Panc1 (cell line): ENCODE measurements around the gene CAPN2.

Source experiments
- CTCF ChIP-seq: fragments of 450-650 bp; IDR thresholded peaks from 2 replicates; pipeline ENCODE4 v1.5.1; 2017; ENCODE audit warnings: mild to moderate bottlenecking
- POLR2AphosphoS5 ChIP-seq: IDR thresholded peaks from 2 replicates; pipeline ENCODE4 v1.6.1; 2012; ENCODE audit warnings: mild to moderate bottlenecking, low read depth, low read length, moderate library complexity

- TF ChIP-seq POLR2AphosphoS5 (no peak; the same call in 1 of the 2 replicates), CTCF (no peak)
Observed at GRCh38 chr1:223708001-223708359, 4.4 kb upstream of the CAPN2 start.
